ENCODE results near the gene SH3RF3. TPM values are rescaled to one million over a fixed set of nuclear protein-coding genes. Genes with fewer than 3 reads are reported as not detected.

Gene SH3RF3
- total and polyA plus RNA-seq, 9 of the 15 experiments (the other 6 are each of a cell fraction or from before 2014, with no cell fraction given), result 0.02 TPM; not detected in 8

GRCh38 chr2:109254174-109254904, 125.3 kb downstream of the SH3RF3 start:
- no peak overlapping the region for H3K4me2 ChIP-seq (ENCODE audit: insufficient read depth, low read length)
- H3K27me3 ChIP-seq (ENCODE audit: control insufficient read depth in 2 of 2, insufficient read depth in 2 of 2, low read length in 2 of 2), result peaks cover 20 to 45% of the 10 kb centered on the region in 2 experiments; a peak in 4 of 5 replicates
- H3K79me2 ChIP-seq (ENCODE audit: control insufficient read depth, insufficient read depth, low read length), result no peaks in the 10 kb centered on the region
- H4K20me1 ChIP-seq (replicated peaks; ENCODE audit: control insufficient read depth, insufficient read depth, low read length), result no peaks in the 10 kb centered on the region
- no TSS peak for BruUV-seq (replicated peaks)
- intact Hi-C loops (cut with micrococcal nuclease), result no loop called here
- ATAC-seq, result no peak
- FAIRE-seq, result no peak
- H3K9me3 ChIP-seq (replicated peaks; ENCODE audit: control insufficient read depth, insufficient read depth, low read depth, low read length), result no peaks in the 10 kb centered on the region
- no peak for DNase-seq (ENCODE audit: extremely low read depth in 1 of 4, low spot score in 3 of 4)
- no peak overlapping the region for H3K4me3 ChIP-seq
- in situ Hi-C loops (cut with MboI), result no loop called here
- H3K27ac ChIP-seq (ENCODE audit: extremely low read depth, low read depth, low read length), result no peak overlapping the region
- H3K36me3 ChIP-seq (ENCODE audit: control insufficient read depth, insufficient read depth, low read length), result no peaks in the 10 kb centered on the region
- H3K4me1 ChIP-seq (replicated peaks in 1 of 2; ENCODE audit: control insufficient read depth in 2 of 2, insufficient read depth in 2 of 2, low read length in 2 of 2), result no peaks in the 10 kb centered on the region
- no peaks in the 10 kb centered on the region for H3K9me1 ChIP-seq (ENCODE audit: control insufficient read depth, insufficient read depth, low read length)
- CTCF ChIA-PET (ENCODE audit: low intra/inter-chr PET ratio), result no interaction called here
- WGBS (ENCODE audit: insufficient coverage, low coverage, missing lambda C conversion rate), result 1% methylated on average over 12 of the region's 12 CpGs
- TF ChIP-seq ZNF143 (CRISPR knock-in tag; IDR thresholded peaks at IDR 0.05), result no peak
- peak; percentile 80 for TF ChIP-seq RBM25 (IDR thresholded peaks at IDR 0.05; ENCODE audit: low read depth, low read length, severe bottlenecking)
- no peak overlapping the region for H3K9ac ChIP-seq (ENCODE audit: insufficient read depth in 1 of 2, low read depth in 2 of 2, low read length in 2 of 2)
- POLR2A ChIA-PET, result no interaction called here
- H2AFZ ChIP-seq (ENCODE audit: low read depth, low read length), result no peak overlapping the region

DNA sequence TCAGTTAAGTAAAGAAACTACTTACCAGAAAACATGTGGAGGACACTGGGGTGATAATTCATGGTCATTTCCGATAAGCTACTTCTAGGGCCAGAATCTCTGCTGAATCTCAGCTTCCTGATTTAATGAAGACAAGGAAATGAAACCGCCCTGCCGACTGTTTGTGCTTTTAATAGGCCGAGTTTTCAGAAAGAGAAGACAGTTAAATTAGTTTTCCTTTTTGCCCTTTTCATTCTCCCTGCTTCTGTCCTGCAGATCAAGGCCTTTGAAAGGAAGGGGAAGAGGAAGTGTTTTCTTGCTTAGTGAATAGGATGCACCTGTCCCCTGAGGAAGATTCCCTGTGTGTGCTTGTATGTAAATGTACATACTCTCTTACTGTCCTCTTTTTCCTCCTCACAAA, 126.6 kb downstream of the SH3RF3 start:
- H3K27me3 ChIP-seq (ENCODE audit: control insufficient read depth in 2 of 2, insufficient read depth in 2 of 2, low read length in 2 of 2), result peaks cover 20 to 58% of the 10 kb centered on the region in 2 experiments
- in situ Hi-C loops (cut with MboI) (no loop called here), intact Hi-C loops (cut with micrococcal nuclease) (no loop called here)
- H3K9me3 ChIP-seq (replicated peaks; ENCODE audit: control insufficient read depth, insufficient read depth, low read depth, low read length), result no peaks in the 10 kb centered on the region
- H3K79me2 ChIP-seq (ENCODE audit: control insufficient read depth, insufficient read depth, low read length), result no peaks in the 10 kb centered on the region
- no peak overlapping the region for H2AFZ ChIP-seq (ENCODE audit: low read depth, low read length)
- ATAC-seq, result no peak
- H3K4me3 ChIP-seq, result no peak overlapping the region
- H3K4me2 ChIP-seq (ENCODE audit: insufficient read depth, low read length), result no peak overlapping the region
- H3K4me1 ChIP-seq (replicated peaks in 1 of 2; ENCODE audit: control insufficient read depth in 2 of 2, insufficient read depth in 2 of 2, low read length in 2 of 2), result no peaks in the 10 kb centered on the region
- H3K9ac ChIP-seq (ENCODE audit: insufficient read depth in 1 of 2, low read depth in 2 of 2, low read length in 2 of 2), result no peak overlapping the region
- no peaks in the 10 kb centered on the region for H3K36me3 ChIP-seq (ENCODE audit: control insufficient read depth, insufficient read depth, low read length)
- peaks cover 4% of the 10 kb centered on the region for H3K9me1 ChIP-seq (ENCODE audit: control insufficient read depth, insufficient read depth, low read length)
- CTCF ChIA-PET (ENCODE audit: low intra/inter-chr PET ratio), result no interaction called here
- H4K20me1 ChIP-seq (replicated peaks; ENCODE audit: control insufficient read depth, insufficient read depth, low read length), result no peaks in the 10 kb centered on the region; the same call in 1 of the 2 replicates
- POLR2A ChIA-PET, result no interaction called here
- H3K27ac ChIP-seq (ENCODE audit: extremely low read depth, low read depth, low read length), result no peak overlapping the region
- DNase-seq (ENCODE audit: extremely low read depth in 1 of 4, low spot score in 3 of 4), result no peak
- no peak for FAIRE-seq
- no TSS peak for BruUV-seq (replicated peaks)
- 0% methylated on average over 3 of the region's 4 CpGs for WGBS (ENCODE audit: insufficient coverage, low coverage, missing lambda C conversion rate)
- TF ChIP-seq ADNP (tag; IDR thresholded peaks at IDR 0.05) (no peak), RBFOX2 (IDR thresholded peaks at IDR 0.05; ENCODE audit: low read depth, low read length) (no peak), MAFG (tag; conservative IDR thresholded peaks at IDR 0.05) (no peak), CHD2 (IDR thresholded peaks at IDR 0.05; ENCODE audit: low read depth, low read length) (no peak), ZBTB2 (IDR thresholded peaks at IDR 0.05) (no peak), ZNF740 (CRISPR knock-in tag; IDR thresholded peaks at IDR 0.05) (no peak), ZNF740 (tag; IDR thresholded peaks at IDR 0.05) (no peak), SNRNP70 (optimal IDR thresholded peaks at IDR 0.05; ENCODE audit: low read depth, low read length) (no peak)
- TF ChIP-seq, protein P1, sequence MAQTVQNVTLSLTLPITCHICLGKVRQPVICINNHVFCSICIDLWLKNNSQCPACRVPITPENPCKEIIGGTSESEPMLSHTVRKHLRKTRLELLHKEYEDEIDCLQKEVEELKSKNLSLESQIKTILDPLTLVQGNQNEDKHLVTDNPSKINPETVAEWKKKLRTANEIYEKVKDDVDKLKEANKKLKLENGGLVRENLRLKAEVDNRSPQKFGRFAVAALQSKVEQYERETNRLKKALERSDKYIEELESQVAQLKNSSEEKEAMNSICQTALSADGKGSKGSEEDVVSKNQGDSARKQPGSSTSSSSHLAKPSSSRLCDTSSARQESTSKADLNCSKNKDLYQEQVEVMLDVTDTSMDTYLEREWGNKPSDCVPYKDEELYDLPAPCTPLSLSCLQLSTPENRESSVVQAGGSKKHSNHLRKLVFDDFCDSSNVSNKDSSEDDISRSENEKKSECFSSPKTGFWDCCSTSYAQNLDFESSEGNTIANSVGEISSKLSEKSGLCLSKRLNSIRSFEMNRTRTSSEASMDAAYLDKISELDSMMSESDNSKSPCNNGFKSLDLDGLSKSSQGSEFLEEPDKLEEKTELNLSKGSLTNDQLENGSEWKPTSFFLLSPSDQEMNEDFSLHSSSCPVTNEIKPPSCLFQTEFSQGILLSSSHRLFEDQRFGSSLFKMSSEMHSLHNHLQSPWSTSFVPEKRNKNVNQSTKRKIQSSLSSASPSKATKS (CRISPR knock-in tag; IDR thresholded peaks at IDR 0.05), result no peak
